ENCODE results near the gene COL20A1.

COL20A1 gene

DNA sequence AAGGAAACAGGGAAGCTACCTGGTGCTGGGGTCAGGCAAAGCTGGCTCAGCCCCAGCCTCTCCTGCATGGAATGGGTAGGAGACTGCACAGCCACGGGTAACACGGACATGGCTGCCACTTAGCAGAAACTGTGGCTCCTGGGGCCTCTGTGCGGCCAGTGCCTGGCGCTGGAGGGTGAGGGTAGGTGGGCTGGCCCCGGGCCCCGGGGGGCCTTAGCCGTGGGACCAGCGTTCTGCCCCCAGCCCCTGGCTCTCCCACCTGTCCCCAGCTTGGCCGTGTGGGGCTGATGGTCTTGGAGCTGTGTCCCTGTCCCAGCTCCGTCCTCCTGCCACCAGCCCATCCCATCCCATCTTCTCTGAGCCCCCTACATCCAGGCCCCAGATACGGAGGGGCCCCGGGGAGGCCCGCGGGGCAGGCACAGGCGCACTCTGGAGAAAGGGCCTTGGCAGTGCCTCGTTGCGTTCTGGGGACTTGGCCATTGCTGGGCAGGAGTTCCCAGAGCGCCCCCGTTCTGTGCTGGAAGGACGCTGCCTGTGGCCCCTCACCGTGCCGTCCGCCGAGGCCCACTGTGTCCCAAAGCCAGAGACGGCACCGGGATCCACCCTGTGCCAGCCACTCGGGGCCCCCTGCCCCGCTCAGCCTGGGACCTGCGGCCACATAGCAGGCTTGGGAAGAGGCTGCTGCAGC is 56.0 kb downstream of the COL20A1 start:
- no peak for DNase-seq (ENCODE audit: low spot score)

DNA sequence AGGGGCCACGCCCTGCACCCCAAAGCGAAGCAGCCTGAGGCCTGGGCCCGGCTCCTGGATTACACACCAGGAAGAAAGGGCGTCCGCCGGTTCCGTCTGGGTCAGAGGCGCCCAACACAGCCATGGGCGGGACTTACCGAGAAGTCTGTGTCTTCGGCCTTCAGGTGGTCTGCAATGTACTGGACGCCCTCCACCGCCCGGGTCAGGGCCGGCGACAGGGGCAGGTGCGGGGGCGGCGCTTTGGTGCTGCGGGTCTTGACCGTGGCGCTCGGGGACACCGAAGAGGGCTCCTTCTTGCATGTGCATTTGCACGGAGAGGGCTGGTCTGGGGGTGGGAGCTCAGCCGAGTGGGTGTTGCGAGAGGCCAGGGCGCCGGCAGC is 56.5 kb downstream of the COL20A1 start:
- no peak for DNase-seq (ENCODE audit: low spot score)

DNA sequence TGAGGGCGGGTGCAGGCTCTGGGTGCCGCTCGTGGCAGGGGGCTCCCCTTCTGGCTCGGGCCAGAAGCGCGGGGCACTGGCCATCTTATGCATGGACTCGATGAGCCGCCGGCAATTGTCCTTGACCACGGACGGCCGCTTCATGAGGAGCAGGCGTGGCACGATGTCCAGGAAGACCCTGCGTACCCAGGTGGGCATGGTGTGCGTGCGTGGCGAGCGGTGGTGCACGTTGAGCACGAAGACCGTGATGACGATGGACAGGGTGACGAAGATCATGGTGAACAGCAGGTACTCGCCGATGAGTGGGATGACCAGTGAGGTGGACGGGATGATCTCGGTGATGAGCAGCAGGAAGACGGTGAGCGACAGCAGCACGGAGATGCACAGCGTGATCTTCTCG is 57.2 kb downstream of the COL20A1 start:
- DNase-seq (ENCODE audit: low spot score): no peak

DNA sequence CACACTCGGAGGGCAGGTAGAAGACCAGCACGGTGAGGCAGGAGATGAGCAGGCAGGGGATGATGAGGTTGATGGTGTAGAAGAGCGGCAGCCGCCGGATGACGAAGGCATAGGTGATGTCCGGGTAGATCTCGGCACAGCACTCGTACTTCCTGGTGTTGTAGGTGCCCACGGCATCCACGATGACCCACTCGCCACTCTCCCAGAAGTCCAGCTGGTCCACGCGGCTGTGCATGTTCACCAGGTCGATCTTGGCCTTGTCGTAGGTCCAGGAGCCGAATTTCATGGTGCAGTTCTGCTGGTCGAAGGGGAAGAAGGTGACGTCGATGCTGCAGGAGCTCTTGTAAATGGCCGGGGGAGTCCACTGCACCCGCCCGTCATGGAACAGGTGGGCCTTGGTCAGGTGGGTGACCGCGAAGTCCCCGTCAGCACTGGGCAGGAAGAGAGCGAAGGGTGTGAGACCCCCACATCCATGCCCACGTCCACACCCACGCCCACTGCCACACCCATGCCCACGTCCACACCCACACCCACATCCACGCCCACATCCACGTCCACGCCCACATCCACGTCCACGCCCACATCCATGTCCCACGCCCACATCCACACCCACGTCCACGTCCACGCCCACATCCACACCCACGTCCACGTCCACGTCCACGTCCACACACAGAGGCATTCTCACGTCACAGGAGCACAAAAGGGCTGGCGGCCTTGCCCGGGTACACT is 57.8 kb downstream of the COL20A1 start:
- DNase-seq (ENCODE audit: low spot score): no peak

DNA sequence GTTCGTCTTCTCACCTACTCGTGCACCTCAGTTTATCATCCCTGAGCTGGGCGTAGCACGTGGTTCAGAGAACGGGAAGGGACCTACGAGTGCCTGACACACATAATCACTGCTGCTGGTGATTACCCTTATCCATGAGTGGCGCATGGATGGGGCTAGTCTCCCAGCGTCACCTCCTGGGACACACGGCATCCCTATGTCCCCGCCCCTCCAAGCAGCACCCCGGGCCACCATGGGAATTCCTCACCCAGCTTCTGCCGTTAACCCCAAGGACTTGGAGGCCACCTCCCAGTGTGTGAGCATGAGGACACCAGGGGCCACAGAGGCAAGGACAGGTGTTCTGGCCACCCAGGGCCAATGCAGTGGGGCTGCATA is 58.3 kb downstream of the COL20A1 start:
- no peak for DNase-seq (ENCODE audit: low spot score)

DNA sequence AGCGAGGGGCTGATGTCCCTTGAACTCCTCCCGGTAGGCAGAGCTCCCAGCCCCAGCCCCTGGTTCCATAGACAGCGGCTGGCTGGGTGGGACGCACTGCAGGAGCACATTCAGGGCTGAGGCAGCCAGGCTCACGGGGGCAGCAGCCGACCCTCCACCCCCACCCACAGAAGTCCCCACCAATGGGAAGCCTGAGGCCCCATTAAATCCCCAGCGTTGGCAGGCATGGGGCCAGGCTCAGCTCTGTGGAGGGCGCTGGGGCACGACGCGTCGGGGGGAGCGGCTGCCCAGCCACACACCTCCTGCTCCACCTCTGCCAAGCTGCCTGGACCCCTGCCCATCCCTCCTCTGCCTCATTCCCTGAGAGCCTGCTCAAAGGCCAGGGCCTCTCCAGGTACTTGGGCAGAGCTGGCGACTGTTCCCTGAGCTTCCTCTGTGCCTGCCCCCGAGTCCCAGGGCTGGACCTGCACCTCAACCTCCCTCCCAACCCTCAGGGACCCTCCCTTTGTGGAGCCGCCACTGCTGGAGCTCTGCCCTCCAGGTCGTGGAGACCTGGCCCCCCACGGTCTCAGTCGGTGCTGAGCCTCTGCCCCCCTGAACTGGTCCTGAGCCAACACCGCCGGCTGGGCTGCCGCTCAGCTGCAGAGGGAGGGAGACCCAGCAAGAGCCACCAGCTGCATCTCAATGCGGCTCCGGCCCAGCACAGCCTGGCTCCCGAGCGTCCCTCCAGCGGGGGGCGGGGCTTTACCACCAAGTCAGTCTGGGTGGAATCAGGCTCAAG is 59.0 kb downstream of the COL20A1 start:
- no peak for DNase-seq (ENCODE audit: low spot score)

DNA sequence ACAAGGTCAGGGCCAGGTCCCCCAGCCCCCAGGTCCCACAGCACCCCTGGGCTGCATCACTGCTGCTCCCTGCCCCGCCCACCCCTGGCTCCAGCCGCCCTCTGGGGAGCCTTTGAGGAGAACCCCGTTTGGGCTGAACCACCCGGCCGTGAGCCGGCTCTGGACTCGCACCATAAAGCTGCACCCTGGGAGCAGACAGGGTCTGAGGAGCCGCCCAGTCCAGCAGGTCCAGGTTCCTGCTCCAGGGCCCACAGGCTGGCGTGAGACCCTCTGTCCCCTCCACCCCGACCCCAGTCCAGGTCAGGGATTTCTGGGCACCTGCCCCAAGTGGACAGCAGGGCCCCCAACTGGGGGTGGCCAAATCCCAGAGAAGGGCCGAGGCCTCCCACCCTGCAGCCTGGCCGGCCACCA is 59.8 kb downstream of the COL20A1 start:
- no peak for DNase-seq (ENCODE audit: low spot score)

DNA sequence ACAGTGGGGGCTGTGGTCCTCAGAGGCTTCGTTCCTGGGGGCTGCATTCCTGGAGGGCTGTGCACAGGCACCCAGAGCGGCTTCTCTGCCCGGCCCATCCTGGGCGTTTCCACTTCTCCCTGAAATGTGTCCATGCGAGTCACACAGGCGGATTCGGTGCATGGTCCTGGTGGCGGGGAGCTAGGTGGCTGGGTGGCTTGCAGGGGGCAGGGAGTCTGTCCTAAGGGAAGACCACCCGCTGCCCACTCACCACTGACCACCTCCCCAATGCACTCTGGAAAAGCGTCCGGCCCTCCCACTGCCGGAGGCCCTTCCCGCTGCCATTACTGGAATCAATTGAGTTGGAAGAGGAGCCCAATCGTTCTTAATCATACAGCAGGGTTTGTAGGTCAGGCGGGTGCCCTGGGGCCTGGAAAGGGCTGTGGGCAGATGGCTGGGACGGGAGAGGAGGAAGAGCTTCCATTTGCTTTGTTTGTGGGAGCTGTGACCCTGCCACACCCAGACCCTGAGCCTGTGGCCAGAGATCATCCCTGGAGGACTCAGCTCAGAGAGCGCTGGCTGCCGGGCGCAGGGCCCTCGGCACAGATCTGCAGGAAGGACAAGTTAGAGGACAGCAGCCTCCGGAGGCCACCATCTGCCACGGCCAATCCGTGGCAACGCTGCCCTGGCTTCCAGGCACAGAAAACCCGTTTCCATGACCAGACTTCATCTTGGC is 61.8 kb downstream of the COL20A1 start:
- DNase-seq (ENCODE audit: low spot score): no peak

DNA sequence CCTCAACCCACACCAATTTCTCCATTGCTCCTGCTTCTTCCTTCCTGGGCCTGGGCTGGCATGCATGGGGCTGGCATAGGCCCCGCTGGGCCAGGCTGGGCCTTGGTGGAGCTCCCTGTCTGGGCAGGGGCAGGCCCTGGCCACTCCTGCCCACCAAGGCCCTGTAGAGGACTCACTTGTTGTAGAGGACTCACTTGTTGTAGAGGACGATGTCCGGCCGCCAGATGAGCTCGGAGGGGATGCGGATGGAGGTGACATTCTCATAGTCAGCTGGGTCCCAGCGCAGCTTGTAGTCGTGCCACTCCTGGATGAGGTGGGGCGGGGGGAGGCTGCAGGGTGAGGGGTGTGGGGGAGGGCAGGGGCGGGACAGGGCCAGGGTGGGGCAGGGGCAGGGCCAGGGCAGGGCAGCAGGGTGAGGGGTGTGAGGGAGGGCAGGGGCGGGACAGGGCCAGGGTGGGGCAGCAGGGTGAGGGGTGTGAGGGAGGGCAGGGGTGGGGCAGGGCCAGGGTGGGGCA is 62.9 kb downstream of the COL20A1 start:
- no peak for DNase-seq (ENCODE audit: low spot score)

DNA sequence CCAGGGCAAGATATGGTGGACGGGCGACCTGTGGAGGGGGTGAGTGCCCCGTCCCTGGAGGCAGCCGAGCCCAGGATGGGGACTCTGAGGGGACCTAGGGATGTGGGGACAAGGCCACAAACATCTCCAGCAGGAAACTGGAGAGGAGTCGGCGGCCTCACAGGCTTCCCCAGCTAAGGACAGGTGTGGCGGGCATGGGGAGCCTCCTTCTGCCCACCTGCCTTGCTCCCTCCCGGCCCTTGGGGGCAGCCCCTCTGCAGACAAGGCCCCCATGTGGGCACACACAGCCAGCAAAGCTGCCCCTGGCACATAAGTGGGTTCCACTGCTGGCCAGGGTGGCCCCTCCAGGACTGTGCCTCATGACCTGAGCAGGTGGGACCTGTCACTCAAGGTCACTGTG is 63.5 kb downstream of the COL20A1 start:
- no peak for DNase-seq (ENCODE audit: low spot score)

DNA sequence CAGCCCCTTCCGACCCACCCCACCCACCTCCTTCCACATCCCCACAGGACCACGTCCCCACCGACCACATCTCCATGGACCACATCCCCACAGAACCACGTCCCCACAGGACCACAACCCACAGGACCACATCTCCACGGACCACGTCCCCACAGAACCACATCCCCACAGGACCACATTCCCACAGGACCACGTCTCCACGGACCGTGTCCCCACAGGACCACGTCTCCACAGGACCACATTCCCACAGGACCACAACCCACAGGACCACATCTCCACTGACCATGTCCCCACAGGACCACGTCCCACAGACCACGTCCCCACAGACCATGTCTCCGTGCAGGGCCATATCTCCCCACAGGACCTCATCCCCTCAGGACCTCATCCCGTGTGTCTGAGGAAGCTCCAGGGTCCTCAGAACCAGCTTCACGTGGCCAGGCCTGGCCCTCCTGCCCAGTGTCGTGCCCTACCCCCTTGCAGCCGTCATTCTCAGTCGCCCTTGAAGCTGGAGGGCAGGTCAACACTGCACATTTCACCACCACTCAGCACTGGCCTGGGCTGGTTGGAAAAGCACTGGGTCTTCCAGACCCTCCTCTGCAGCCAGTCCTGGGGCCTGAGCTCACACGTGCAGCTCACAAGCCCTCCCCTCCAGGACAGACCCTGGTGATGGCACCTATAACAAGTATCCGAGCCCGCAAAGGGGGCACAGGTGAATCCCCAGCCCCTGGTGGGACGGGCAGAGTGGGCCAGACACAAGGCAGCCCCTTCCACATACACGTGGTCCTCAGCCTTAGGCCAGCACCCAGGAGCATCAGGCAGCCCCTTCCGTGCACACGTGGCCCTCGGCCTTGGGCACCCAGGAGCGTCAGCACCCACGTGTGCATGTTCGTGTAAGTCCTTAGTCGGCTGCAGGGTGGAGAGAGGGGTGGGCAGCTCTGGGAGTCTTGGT is 64.2 kb downstream of the COL20A1 start:
- no peak for DNase-seq (ENCODE audit: low spot score)

DNA sequence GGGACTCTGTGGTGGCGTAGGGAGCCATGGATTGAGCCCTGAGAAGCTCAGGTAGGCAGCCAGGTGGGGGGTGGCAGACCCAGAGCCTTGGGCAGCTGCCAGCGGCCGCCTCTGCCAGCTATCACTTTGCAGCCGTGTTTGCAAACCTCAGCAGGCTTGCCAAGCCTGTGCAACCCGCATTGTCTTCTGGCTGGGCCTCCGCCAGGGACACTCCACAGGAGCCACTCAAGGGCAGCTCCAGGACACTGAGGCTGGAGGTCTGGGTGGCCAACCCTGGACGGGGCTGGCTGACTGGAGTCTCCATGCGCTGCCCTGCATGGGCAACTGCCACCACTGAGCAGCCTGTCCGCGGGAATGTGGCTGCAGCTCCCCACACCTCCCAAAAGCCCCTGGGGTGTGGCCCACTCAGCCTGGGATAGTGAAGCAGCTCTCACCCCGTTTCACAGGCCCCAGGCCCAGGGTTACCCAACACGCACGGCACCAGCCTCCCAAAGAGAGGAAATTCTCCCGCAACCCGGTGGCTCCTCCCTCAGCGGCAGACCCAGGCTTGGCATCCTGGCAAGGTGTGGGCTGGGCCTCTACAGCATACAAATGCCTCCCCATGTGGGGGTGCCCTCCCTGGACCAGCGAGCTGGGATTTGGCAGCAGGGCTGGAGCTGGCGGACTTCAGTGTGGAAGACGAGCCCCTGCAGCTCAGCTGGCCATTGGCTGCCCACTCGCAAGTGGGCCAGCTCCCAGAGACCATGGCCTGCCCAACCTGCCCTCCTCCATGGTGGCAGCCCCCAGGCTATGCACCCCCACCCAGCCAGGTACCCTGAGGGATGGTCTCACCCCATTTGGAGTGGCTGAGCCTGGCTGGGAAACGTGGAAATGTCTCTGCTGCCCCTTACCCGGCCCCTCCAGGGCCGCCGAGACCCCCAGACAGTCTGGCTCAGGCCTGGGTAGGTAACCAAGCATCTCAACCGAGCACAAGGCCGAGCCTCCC is 65.2 kb downstream of the COL20A1 start:
- DNase-seq (ENCODE audit: low spot score): no peak

DNA sequence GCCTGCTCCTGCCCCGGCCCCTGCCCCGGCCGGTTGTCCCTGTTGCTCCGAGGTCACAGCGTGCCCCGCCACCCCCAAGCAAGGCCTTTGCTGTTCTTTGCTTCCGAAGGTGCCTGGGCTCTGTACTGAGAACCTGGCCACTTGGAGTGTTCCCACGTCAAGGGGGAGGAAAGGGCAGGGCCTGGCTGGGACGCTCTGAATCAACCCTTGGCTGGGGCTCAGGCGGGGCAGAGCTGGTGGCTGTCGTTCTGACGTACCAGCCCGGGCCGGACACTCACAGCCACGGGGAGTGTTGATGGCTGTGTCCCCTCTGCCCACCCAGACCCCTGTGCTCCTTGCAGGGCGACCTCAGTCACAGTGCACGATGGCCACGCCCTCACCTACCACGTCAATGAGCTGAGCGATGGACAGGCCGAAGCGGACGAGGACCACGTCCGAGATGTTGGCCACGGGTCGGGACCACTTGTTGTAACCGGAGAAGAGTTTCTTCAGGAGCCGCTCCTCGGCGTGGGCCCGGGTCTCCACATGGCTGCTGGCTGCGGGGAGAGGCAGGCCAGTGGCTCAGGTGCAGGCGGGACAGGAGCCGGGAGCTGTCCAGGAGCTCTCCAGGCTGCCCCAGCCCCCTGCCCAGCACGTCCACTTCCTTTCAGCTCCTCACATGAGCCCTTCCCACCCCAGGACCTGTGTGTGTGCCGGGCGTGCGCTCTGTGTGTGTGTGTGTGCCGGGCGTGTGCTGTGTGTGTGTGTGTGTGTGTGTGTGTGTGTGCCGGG is 66.4 kb downstream of the COL20A1 start:
- no peak for DNase-seq (ENCODE audit: low spot score)

DNA sequence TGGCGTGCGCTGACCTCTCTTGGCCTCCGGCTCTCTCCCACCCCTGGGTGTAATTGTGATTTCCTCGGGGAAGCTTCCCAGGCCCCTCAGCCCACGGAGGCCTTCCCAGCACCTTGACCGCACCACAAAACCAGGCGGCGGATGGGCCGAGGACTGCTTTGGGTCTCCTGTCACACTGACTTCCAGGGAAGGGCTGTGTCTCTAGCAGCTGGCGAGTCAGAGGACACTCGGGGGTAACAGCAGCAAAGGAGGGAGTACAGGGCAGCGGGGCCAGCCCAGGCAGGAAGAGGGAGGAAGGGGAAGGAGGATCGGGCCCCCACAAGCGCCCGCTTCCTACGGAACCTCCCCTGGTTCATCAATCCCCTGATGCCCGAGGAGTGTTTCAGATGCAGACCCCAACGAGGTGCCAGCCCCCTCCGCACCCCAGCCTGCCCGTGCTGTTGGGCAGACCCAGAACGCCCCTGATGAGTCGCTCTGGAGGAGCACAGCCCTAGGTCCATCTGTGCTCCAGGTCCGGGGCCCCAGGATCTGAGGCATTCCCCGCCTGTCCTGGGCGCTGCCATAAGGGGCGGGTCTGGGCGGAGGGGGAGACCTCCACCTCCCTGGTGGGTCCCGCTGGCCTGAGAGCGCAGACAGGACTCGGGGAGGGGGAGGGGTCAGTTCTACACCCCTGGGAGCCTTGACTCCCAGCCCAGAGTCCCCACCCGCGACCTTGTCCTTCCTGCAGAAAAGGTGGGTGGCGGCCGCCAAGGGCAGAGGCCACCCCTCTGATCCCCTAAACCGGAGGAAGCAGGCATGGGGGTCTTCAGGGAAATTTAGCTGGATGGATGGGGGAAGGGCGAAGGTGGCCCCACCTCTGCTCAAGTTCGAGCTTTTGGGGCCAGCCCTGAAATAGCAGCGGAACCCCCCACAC is 67.2 kb downstream of the COL20A1 start:
- DNase-seq (ENCODE audit: low spot score): no peak

DNA sequence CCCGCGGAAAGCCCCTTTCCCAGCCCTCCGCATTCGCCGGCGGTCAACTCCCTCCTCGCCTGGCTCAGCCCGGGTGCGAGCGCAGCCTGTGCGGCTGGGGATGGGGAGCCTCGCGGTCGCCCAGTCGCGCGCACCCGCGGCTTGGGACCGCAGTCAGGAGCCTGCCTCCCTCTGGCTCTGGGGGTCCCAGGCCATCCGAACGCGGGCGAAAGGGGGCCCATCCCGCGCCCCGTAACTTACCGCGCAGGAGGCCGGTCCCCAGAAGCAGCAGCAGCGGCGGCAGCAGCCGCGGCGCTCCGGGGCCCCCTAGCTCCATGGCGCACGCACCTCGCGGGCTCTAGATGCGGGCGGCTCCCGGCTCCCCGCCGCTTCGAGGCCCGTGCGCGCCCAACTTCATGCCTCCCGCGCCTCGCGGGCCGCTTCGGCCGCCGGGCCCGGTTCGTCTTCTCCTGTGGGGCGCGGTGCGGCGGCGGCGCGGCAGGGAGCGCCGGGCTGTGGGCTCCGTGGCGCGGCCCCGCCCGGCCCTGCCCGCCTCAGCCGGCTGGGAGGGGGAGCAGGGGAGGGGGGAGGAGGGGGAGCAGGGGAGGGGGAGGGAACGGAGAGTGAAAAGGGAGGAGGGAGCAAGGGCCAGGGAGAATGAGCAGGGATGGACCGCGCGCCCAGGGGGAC is 68.0 kb downstream of the COL20A1 start, which contains the start of gene CHRNA4:
CHRNA4 (minus strand) TSS at position 500 of the 669 bp plus-strand sequence; CDS start at position 316, 184 bp downstream.
- DNase-seq (ENCODE audit: low spot score): no peak

DNA sequence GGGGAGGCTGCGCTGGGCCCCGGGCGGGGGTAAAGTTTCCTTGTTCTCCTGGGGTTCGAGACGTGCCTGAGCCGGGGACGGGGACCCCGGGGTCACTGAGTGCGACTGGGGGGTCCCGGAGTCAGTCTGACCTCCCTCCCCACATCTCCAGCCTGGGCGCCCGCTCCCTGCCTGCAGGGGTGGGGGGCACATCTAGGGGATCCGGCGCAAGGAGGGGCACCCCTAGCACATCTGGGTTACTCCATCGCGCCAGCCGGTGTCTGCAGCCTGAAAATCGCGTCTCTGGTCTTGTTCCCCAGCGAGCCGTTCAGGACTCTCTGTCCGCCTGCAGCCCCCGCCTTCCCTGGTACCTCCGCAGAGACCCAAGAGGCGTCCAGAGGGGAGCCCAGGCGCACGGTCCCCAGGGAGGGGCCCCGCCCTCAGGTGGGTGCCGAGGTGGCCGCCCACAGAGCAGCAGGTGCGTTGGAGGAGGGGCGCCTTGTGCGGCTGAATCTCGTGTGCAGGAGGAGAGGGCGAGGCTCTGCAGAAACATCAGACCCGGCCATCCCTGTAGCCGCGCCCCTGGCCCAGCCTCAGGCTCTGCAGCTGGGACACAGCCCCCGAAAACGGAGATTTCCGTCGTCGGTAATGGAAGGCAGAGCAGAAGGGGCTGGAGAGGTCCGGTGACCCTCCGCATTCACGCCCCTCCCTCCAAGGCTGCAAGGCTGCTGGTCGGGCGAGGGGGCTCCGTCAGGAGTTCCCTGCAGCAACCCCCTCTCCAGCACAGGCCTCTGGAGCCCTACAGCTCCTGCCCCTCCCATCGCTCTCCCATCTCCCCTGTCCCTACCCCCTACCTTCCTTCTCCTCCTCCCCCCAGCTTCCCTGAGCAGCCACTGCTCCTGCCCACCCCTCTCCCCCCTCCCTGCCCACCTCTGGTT is 68.8 kb downstream of the COL20A1 start:
- DNase-seq (ENCODE audit: low spot score): no peak
